DND-41 (cell line): ENCODE data around the gene DPYD.

Experiments used
- CTCF ChIP-seq: IDR thresholded peaks from 2 replicates; pipeline ENCODE4 v1.5.1; 2012; ENCODE audit warnings: borderline replicate concordance, low read length, moderate library complexity, mild to moderate bottlenecking; ENCODE audit not compliant: poor library complexity, severe bottlenecking; ENCODE audit errors: extremely low read depth
- EZH2 ChIP-seq: IDR thresholded peaks from 3 replicates; pipeline ENCODE4 v1.6.1; 2012; ENCODE audit warnings: borderline replicate concordance, low read depth, mild to moderate bottlenecking, moderate library complexity, low read length, inconsistent platforms; ENCODE audit not compliant: severe bottlenecking

- TF ChIP-seq CTCF (no peak), EZH2 (no peak)
Observed at GRCh38 chr1:97192872-97193572, 727.8 kb downstream of the DPYD start.
